ENCODE results near the gene TUBA3D.
A peak's percentile ranks its signal among the peaks of the same experiment; 100 is the strongest.
"Not testable (repeated sequence)": the region's sequence is repeated elsewhere in the genome, so short reads cannot be mapped to it uniquely, and the experiment has no call there.

Gene TUBA3D

DNA sequence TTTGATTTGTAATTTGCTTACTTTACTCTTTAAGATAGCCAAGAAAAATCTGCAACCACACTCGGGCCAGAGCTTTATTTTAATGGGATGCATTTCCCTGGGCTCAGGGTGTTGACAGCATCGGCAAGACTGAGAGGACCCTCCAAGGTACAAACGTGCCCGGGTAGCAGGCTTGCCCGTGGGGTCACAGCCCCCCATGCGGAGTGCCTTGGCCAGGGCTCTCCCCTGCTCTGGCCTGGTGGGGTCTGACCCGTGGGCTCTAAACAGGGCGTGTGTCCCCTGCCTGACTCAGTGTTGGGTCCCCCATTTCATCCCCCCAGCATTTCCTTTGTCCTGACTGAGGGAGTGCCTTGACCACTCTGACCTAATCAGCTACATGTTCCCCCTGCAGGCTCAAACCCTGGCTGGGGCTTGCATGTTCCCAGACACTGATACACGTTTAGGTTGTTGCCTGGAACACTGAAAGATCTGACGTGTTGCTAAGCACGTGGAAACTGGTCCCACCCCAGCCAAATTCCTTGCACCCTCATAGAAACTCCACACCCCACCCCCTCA, 9.1 kb downstream of the TUBA3D start:
- DNase-seq: not testable (repeated sequence)

DNA sequence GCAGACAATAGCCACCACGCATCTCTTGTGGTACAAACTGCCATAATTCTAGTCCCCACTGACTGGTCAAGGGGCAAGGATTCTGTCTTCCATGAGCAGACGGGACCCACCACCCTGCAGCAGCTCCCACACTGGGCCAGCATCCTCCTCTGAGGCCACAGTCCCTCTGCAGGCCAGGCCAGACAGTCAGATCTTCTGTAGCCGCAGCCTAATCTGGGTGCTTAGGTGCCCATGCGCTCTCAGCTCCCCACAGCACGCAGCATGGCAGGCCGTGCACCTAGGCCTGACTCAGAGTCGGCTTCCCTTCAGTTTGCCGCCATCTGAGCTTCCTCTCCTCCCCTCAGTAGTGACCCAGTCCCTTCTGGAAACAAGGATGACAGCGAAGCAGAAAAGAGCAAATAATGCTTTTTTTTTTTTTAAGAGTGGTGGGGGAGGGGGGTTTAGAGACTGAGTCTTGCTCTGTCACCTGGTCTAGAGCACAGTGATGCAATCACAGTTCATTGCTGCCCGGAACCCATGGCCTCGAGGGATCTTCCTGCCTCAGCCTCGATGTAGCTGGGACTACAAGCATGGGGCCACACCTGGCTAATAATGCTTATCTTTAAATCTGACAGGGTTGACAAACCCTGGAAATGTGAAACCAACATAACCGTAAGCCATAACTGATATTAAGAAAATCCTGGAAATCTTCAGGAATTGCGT, 10.4 kb downstream of the TUBA3D start:
- not testable (repeated sequence) for DNase-seq

DNA sequence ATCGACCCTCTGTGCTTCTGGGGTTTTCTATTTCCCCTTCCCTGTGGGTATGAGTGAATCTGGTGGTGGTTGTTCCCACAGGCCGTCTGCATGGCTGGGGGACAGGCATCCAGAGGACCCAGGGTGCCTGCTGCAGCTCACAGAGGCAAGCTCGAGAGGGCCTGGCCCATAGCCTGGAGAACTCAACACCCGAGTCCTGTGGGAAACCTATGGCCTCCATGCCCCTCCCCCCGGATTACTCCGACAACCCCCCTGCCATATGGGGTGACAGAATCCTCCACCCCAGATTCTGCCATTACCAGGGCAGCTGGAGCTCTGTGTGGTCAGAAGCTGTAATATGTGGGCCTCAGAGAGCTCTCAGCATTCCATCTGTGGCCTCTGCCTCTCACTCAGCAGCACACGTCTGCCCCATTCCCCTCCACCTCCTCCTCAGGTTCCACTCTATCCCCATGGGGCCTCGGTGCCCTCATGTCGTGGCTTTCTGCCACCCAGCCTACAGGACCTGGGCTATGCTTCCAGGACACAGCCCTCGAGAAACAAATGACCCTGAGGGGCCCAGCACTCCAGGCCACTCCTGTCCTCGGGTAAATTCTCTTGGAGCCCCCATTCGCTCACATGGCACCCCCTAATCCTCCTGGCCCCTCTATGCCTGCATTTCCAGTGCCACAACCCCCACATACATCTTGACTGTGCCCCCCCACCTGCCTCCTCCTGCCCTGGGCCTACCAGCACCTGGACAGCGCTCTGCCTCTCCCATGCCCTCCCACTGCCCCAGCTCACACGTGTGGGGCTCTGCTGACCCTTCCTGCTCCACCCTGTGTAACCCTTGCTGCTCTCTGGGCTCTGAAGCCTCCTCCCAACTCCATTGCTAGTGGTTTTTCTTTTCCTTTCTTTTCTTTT, 12.6 kb downstream of the TUBA3D start:
- DNase-seq: no peak

DNA sequence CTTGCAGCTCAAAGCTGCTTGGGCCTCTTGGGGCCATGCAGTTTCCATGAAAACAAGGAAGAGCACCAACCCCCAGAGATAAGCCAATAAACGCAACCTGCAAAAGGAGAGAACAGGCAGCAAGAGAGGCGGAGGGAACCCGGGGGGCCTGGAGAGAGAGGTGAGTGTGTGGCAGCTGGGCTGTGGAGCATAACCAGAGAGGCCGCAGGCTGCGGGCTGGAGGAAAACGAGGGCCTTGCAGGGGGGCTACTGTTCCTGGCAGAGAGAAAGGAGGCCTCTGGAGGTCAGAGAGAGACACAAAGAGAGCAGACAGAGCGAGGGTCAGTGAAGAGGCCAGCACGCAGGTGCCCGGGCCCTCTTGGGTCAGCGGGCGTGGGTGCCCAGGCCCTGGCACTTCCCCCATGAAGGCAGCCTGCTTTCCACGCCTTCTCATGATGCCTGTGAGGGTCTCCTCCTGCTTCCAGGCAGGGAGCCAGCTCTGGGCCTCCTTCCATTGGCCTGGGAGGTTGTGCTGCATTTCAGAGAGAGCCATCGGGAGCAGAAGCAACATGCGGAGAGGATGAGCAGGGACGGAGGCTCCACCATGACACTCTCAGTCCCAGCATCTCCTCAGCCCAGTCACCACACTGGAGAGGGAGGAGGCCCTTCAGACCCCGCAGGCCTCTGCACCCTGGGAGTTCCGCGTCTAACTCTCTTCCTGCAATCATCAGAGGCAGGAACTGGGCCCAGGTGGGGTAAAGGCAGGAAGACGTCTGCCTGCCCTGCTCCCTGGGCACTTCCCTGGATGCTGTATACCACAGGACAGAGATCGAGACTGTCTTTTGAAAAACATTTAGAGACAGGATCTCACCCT, 14.9 kb downstream of the TUBA3D start:
- DNase-seq: not testable (repeated sequence)

DNA sequence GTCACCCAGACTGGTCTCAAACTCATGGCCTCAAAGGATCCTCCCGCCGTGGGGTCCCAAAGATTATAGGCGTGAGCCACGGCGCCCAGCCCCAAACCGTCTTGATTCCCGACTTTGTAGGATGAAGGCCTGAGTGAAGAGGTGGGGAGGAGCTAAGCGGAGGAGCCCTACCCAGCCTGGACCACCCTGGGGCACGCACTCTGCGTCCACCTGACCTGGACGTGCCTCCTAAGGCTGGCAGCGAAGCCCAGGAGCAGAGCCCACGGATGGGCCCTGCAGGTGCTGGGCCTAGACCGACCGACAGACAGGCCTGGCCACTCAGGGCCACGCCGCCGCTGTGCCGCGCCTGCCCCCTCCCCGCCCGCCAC, 15.5 kb downstream of the TUBA3D start:
- DNase-seq: not testable (repeated sequence)

DNA sequence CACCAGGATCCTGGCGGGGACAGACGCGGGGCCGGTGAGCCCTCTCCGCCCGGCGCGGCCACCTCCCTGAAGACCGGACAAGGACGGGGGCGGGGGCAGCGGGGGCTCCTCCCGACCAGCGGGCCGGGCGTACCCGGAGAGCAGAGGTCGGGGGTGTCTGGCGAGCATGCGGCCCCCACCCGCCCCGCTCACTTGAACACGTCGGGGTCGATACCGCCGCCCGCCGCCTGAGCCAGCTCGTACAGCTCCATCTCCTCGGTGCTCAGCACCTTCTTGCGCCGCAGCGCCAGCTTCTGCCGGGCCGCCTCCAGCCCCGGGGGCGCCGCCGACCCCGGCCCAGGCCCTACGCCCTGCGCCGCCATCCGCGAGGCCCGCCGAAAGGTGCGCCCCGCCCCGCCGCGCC, 16.1 kb downstream of the TUBA3D start, which contains the start of gene MZT2A:
MZT2A (minus strand) TSS at position 383 of the 403 bp plus-strand sequence; CDS start at position 362, 21 bp downstream.
- not testable (repeated sequence) for DNase-seq

DNA sequence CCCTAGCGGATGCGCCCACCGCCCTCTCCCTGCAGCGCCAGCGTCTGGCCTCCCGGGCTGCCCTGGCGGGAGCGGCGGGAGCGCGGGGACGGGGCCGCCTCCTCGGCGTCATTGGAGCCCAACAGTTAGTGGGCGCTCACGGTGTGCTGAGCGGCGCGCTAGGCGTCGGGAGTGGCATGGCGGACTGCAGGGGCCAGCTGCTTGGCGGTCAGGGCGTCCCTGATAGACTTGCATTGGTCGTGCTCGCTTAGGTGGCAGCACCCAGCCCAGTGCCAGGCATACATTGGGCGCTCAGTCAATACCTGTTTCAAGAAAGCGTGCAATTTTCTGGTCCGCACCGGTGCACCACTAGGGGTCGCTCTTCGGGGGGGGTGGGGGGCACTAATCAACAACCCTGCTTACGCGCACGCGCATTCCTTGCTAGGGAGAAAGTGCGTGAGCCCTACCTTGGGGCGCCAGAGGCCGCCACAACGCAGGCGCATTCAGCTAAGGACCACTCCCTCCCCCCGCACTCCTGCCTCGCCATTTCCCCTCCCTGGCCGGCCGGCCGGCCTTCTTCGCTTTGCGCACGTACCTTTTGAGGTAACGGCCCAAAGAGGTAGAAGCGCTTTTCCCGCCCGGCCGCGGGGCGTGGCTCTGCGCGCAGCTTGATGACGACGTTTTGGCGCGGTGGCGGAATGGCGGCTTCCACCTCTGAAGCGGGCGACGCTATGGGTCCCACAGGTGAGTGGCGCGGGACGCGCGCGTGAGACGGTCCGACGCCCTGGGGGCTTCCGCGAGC, 16.7 kb downstream of the TUBA3D start:
- peak; percentile 75 for DNase-seq

DNA sequence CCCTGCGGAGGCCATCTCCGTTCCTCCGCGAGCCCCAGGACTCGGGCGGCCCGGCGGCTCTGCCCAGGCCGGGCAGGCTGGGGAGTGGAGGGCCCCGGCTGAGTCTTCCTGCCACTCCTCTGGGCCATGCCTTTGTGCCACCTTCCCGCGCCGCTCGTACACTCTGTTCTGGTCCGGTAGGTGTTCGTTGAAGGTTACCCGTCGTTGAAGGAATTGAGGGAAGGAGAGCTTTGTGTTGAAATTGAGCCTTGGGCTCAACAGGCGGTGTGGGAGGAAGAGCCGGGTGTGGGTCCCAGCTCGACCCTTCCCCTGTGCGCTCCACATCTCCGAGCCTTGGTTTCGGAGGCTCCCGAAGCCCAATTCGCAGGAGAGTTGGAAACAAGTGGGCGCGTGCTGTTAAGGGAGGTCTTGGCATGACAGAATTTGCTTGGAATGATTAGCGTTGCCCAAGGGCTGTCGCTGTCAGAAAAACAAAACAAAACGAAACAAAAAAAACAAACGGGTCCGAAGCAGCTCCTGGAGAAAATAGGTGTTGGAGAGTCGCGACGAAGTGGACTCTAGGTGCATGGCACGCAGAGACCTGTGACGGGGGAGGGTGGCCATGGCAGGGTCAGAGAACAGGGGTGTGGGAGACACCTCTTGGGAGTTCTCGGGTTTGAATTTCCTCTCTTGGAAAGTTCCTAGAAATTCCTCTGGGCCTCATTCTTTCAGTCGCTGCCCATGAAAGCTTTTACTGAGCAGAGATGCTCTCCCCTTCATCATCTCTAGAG, 17.5 kb downstream of the TUBA3D start:
- DNase-seq: no peak

DNA sequence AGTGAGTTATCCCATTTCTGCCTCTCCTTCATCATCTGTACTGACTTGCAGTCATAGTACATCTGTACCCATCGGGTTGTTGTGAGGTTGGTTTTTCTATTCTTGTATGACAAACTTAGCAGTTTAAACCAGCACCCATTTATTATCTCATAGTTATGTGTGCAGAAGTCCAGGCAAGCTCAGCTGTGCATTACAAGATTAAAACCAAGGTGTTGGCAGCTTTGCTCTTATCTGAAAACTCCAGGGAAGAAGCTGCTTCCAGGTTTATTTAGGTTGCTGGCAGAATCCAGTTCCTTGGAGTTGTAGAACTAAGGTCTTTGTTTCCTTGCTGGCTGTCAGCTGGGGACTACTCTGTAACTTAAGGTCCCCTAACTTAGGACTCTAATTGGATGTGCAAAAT, 19.6 kb downstream of the TUBA3D start:
- DNase-seq: not testable (repeated sequence)

DNA sequence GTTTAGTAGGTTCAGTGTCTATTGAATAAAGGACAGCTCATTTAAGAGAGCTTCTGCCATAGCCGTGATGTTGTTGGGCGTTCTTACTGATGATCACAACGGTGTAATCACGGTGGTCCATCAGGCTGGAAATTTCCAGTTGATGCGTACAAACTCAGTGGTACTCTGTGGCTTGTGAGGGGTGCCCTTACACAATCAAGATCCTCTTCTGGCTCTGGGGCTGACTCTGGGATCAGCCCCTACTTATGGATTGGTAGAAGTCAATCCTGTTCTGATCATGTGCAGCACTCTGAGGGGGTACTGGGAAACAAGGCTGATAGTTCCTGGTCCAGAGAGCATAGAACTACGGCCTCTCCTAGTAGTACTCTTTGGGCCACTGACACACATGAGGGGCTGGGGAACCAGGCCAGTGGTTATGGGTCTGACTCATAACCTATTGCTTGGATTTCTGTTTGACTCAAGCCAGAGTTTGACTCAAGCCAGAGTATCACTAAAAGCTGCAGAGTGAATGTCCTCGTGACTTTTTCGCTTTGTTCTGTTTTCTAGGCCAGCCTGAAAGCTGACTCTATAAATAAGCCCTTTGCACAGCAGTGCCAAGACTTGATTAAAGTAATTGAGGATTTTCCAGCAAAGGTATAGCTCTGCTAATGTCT, 22.5 kb downstream of the TUBA3D start:
- not testable (repeated sequence) for DNase-seq

DNA sequence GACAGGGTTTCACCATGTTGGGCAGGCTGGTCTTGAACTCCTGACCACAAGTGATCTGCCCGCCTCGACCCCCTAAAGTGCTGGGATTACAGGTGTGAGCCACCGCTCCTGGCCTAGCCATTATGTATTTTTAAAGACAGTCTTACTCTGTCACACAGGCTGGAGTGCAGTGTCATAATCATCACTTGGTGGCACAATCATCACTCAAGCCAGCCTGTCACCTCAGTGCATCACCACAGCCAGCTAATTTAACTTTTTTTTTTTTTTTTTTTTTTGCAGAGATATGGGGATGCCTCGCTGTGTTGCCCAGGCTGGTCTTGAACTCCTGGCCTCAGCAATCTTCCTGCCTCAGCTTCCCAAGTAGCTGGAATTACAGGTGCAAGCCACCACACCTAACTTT, 27.7 kb downstream of the TUBA3D start:
- DNase-seq: not testable (repeated sequence)

DNA sequence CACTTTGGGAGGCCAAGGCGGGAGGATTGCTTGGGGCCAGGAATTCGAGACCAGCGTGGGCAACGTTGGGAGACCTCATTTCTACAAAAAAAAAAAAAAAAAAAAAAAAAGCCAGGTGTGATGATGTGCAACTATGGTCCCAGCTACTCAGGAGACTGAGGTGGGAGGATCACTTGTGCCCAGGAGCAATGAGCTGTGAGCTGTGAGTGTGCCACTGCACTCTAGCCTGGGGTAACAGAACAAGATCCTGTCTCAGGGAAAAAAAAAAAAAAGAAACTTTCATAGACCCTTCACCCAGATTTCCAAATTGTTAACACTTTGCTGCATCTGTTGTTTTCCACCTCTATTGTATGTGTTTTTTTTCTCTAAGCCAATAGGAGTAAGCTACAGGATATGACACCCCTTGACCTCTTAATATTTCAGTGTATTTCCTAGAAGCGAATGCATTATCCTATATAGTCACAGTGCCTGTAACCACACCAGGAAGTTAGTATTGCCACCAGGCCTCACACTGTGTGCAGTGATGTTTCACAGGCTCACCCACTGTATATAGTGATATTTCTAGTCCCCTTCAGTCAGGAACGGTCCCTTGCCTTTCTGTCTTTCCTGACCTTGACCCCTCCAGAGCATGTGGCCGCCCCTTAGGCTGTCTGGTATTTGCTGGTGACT, 28.3 kb downstream of the TUBA3D start:
- DNase-seq: not testable (repeated sequence)

DNA sequence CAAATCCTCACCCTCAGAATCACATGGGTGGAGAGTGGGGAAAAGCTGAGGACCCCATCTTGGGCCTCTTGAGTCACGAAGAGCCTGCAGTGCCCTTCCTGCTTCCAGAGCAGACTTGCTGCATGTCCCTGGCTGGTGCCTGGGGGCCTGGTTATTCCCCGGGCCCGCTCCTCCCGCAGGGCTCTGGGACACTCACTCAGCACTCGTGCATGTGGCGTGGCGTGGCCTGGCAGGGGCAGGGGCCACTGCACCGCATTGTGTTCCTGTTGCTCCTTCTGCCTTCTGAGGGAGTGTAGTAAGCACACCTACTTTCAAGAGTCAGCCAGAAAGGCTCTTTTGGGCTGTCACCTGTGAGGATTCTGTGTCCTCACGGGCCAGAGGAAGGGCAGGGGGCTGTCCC, 33.7 kb downstream of the TUBA3D start:
- no peak for DNase-seq

DNA sequence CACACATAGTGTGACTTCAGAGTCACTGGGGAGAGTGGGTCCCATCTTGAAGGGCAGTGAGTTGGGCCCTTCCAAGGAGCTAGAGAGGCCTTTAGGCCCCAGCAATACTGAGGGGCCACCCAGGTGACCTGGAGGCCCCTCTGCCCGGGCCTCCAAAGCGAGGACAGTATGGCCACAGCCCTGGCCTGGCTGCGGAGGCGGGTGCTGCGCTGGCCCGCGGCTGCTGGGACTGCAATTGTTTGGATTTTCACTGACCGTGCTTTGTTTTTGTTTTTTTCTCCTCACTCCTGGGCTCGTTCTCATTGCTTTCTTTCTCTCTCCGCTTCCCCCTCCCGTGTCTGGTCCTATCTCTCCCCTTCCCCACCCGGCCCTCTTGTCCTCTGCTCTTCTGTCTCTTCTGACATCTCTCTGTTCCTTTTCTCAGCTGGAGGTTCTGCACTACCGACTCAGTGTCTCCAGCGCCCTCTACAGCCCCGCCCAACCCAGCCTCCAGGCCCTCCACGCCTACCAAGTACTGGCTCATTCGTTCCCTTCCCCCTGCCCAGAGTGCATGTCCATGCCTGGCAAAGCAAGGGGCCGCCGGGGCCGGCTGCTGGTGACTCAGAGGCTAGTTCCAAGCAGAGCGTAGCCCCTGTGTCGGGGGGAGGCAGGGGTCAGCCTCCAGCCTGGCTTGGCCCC, 35.5 kb downstream of the TUBA3D start:
- not testable (repeated sequence) for DNase-seq

DNA sequence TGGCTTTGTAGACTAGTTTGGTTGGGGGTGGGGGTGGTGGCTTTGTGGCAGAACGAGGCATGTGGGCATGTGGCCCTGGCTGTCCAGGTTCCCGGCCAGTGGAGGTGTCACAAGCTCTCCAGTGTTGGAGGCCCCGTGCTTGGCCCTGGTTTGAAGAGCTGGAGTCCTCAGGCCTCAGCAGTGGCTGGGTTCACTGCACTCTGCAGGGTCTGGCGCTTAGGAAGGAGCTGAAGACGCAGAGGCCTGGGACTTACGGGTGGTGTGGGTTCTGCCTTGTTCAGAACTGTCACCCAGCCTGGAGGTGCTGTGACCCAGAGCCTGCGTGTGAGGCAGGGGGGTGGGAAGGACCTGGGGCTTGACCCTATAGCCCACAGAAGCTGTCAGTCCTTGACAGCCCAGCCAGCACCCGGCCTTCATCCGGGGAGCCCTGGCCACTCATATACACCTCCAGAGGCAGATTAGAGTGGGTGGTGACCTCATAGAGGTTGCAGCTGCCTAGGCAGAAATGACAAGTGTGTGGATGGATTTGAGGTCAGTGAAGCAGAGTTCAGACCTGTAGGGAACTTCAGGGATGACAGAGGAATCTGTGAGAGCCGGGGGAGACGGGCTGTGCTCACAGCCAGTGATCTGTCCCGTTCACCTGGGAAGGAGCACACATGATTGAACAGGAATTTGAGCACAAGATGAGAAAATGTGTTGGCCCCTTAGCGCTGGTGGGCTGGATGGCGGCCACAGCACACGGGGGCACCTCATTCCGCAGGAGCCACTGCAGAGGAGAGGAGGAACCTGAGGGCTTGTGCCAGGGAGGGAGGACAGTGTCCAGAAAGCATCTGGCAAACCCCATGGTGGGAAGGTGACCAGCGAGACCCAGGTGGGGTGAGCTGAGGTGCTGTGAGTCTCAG, 36.3 kb downstream of the TUBA3D start:
- not testable (repeated sequence) for DNase-seq

DNA sequence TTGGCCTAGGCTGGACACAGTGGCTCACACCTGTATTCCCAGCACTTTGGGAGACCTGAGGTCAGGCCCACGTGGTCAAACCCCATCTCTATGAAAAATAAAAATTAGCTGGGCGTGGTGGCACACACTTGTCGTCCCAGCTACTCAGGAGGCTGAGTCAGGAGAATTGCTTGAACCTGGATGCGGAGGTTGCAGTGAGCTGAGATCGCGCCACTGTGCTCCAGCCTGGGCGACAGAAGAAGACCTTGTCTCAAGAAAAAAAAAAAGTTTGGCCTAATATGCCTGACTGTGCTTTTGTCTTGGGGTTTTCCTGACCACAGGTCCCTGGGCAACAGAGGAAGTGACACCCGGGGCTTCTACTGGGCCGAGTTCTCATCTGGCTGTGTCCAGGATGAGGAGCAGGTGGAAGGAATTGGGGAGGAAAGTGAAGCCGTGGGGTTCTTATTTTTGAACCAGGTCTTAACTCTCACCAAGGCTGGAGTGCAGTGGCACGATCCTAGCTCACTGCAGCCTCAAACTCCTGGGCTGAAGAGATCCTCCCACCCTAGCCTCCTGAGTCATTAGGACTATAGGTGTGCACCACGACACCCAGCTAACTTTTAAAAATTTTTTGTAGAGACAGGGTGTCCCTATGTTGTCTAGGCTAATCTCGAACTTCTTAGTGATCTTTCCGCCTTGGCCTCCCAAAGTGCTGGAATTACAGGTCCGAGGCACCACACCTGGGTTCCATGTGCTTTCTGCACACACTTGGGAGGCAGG, 38.7 kb downstream of the TUBA3D start:
- not testable (repeated sequence) for DNase-seq

DNA sequence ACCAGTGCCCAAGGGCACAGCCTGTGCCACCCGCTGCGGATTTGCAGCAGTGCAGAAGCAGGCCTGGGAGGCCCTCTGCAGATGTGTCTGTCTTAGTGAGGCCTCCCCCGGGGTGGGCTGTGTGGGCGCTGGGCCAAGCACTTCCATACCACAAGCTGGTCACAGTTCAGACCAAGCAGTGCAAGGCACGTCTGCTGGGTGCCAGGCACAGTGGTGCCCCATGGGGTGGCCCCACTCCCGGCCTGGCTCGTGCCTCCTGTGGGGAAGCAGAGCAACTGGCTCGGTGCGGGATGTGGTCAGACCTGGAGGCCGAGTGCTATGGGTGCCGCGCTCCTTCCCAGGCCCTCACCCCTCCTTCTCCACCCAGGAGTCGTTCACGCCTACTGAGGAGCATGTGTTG, 39.3 kb downstream of the TUBA3D start:
- DNase-seq: not testable (repeated sequence)

All from NCI-H446 treated with DMSO at 0.1 percent for 48 hours (cell line).